GM19238 (cell line): ENCODE results near the gene FBXO41.

Experiments used
- DNase-seq: peaks from one replicate; pipeline ENCODE4 v3.0.0; 2011; ENCODE audit warnings: low spot score; ENCODE audit not compliant: insufficient read length

Gene FBXO41

GRCh38 chr2:73212448-73213176 lies 71.7 kb downstream of the FBXO41 start:
- peak; percentile 77 for DNase-seq

- no peak for DNase-seq
Observed at GRCh38 chr2:73212098-73212447, 72.2 kb downstream of the FBXO41 start.

GRCh38 chr2:73210696-73211095 lies 73.6 kb downstream of the FBXO41 start:
- DNase-seq = no peak

GRCh38 chr2:73210019-73210418 lies 74.3 kb downstream of the FBXO41 start:
- DNase-seq = no peak

- DNase-seq = no peak
Observed at GRCh38 chr2:73208258-73208657, 76.0 kb downstream of the FBXO41 start.

- DNase-seq = no peak
Observed at GRCh38 chr2:73205611-73206010, 78.7 kb downstream of the FBXO41 start.
